ENCODE data around the gene AIRE. TPM values are rescaled to one million over a fixed set of nuclear protein-coding genes. Genes with fewer than 3 reads are reported as not detected.
"Not testable (repeated sequence)": the region's sequence is repeated elsewhere in the genome, so short reads cannot be mapped to it uniquely, and the experiment has no call there.

The AIRE gene
- total and polyA plus RNA-seq, 2 donors from 2014 or later = 0.09 to 0.25 TPM

DNA sequence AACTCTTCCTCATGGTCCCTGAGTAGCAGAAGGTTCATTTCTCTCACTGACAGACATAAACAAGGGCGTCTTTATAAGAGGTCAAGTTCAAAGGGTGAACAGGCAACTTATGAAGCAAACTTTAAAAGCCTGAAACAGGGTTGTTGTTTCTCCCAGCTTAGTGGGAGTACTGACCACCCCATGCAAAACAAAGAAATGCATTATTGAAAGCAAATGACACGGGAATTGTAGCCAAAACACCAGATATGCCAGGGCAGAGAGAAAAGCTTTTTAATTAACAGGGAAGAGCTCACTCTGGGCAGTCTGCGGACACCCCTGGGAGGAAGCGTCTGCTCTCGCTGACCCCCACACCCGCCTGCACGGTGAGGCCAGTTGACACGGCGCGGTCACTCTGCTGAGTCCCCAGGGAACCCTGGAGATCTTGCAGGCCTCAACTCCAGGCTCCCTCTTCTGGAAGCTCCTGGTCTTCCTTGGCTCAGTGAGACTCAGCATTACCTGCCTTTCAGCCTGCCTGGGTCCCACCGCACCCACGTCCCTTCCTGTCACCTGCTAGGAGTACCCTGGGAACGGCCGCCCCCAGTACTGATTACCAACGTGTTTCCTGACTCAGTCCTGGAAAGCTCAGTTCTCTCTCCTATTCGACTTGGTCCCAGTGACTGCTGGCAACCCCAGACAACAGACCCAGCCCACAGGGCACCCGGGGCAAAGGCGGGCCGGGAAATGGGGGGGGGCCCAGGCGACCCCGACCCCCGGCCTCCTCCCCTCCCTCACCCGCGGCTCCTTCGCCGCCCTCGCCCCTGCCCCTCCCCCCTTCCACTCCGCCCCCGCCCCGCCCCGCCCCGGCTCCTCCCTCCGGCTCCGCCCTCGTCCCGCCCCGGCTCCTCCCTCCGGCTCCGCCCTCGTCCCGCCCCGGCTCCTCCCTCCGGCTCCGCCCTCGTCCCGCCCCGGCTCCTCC is 52.5 kb downstream of the AIRE start:
- Histone ChIP-seq H3K4me1 (ENCODE audit: control insufficient read depth in 2 of 3, insufficient read depth in 2 of 3, low read depth in 1 of 3, low read length in 3 of 3) (peaks cover 0 to 6% (median 5%) of the 10 kb centered on the region in 3 donors), H3K4me3 (ENCODE audit: low read length in 3 of 3) (peak overlapping the region in 2 of 3 donors; percentile 46 to 57), H3K27me3 (ENCODE audit: control insufficient read depth, insufficient read depth, low read length) (no peaks in the 10 kb centered on the region), H3K36me3 (ENCODE audit: control insufficient read depth in 2 of 3, insufficient read depth in 3 of 3, low read length in 3 of 3) (peaks cover 0 to 8% (median 2%) of the 10 kb centered on the region in 3 donors), H3K9ac (ENCODE audit: low read length in 3 of 3) (peak overlapping the region in 1 of 3 donors; percentile 65), H3K27ac (ENCODE audit: low read depth in 2 of 2, low read length in 2 of 2) (peak overlapping the region; percentile 57 to 76), H3K9me3 (ENCODE audit: control insufficient read depth in 2 of 3, insufficient read depth in 1 of 3, low read length in 3 of 3) (no peaks in the 10 kb centered on the region)
- intact Hi-C loops (cut with DNase I) = no loop called here
- DNase-seq (peak; percentile 74 to 93 (median 87)), FAIRE-seq (no peak)
- TF ChIP-seq, protein P1, sequence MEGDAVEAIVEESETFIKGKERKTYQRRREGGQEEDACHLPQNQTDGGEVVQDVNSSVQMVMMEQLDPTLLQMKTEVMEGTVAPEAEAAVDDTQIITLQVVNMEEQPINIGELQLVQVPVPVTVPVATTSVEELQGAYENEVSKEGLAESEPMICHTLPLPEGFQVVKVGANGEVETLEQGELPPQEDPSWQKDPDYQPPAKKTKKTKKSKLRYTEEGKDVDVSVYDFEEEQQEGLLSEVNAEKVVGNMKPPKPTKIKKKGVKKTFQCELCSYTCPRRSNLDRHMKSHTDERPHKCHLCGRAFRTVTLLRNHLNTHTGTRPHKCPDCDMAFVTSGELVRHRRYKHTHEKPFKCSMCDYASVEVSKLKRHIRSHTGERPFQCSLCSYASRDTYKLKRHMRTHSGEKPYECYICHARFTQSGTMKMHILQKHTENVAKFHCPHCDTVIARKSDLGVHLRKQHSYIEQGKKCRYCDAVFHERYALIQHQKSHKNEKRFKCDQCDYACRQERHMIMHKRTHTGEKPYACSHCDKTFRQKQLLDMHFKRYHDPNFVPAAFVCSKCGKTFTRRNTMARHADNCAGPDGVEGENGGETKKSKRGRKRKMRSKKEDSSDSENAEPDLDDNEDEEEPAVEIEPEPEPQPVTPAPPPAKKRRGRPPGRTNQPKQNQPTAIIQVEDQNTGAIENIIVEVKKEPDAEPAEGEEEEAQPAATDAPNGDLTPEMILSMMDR (IDR thresholded peaks at IDR 0.05; ENCODE audit: borderline replicate concordance, extremely low read depth, insufficient read depth) = peak; percentile 36

DNA sequence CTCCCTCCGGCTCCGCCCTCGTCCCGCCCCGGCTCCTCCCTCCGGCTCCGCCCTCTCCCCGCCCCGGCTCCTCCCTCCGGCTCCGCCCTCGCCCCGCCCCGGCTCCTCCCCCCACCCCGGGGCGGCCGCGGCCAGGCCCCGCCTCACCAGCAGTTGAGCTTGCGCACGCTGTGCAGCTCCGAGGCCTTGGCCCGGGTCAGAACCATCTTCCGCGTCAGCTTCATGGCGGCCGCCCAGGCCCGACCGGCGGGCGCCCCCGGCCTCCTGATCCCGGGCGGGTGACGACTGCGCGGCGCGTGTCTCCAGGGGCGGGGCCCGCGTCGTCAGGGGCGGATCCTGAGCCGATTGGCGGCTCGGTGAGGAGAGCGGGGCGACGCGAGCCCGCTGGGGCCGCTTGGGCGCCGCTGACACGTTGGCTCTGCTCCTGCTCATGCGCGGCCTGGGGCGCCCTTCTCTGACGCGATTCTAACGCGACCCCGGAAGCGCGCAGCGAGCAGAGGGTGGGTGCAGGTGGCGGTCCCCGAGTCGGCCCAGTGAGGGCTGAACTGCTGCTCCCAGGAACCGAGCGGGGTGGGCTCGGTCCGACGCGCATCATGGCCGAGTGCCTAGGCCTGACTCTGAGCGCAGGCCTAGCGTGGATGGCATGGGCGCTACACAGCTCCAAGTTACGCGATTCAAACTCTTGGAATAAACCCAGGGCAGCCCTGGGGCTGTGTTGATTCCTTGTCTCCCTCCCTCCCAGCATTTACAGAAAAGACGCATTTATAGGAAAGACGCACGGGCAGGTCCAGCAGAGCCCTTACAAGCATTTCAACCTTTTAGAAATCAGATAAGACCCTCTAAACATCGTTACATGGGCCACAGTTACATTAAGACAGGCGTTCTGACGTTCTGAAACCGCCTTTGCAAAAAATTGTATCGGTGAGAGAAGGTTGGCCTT is 53.6 kb downstream of the AIRE start, which contains the start of gene CFAP410:
Gene CFAP410, minus strand, starts transcription at position 420 of the 940 bp plus-strand sequence. Its CDS starts 196 bp downstream, at position 224.
- TF ChIP-seq, protein P1 (IDR thresholded peaks at IDR 0.05; ENCODE audit: borderline replicate concordance, extremely low read depth, insufficient read depth) = no peak
- H3K4me3 ChIP-seq (ENCODE audit: low read length in 3 of 3) = peak within 1 kb of the TSS; percentile 91 to 92 (median 91)
- no peaks in the 10 kb centered on the region for H3K9me3 ChIP-seq (ENCODE audit: control insufficient read depth in 2 of 3, insufficient read depth in 1 of 3, low read length in 3 of 3)
- H3K36me3 ChIP-seq (ENCODE audit: control insufficient read depth in 2 of 3, insufficient read depth in 3 of 3, low read length in 3 of 3) = peaks cover 0 to 8% (median 2%) of the 10 kb centered on the region in 3 donors
- intact Hi-C loops (cut with DNase I) = no loop called here
- H3K9ac ChIP-seq (ENCODE audit: low read length in 3 of 3) = peak within 1 kb of the TSS; percentile 74 to 92 (median 79)
- H3K4me1 ChIP-seq (ENCODE audit: control insufficient read depth in 2 of 3, insufficient read depth in 2 of 3, low read depth in 1 of 3, low read length in 3 of 3) = peaks cover 0 to 5% (median 4%) of the 10 kb centered on the region in 3 donors
- DNase-seq (peak; percentile 96 to 98 (median 98)), FAIRE-seq (no peak)
- peak within 1 kb of the TSS; percentile 93 to 96 for H3K27ac ChIP-seq (ENCODE audit: low read depth in 2 of 2, low read length in 2 of 2)
- no peaks in the 10 kb centered on the region for H3K27me3 ChIP-seq (ENCODE audit: control insufficient read depth, insufficient read depth, low read length)

DNA sequence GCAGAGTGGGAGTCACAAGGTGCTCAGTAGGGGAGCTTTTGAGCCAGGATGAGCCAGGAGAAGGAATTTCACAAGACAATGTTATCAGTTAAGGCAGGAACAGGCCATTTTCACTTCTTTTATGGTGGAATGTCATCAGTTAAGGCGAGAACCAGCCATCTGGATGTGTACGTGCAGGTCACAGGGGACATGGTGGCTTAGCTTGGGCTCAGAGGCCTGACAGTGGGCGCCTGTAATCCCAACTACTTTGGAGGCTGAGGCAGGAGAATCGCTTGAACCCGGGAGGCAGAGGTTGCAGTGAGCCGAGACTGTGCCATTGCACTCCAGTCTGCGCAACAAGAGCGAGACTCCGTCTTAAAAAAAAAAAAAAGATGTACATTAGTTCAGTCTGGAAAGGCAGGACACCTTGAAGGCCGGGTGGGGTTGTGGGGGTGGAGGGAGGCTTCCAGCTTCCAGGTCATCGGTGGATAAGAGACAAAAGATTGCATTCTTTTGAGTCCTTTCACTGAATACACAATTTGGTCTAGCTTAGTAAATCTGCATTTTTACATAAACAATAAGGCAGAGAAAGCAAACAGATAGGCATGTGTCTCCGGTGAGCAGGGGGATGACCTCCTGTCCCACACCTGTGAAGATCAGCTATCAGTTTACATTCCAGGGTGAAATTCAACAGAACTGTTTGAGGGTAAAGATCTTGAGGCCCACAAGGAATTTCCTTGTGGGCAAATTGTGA is 56.2 kb downstream of the AIRE start:
- H3K9ac ChIP-seq (ENCODE audit: low read length in 3 of 3); H3K27me3 ChIP-seq (ENCODE audit: control insufficient read depth, insufficient read depth, low read length); H3K27ac ChIP-seq (ENCODE audit: low read depth in 2 of 2, low read length in 2 of 2); FAIRE-seq; intact Hi-C loops (cut with DNase I); H3K4me1 ChIP-seq (ENCODE audit: control insufficient read depth in 2 of 3, insufficient read depth in 2 of 3, low read depth in 1 of 3, low read length in 3 of 3); H3K9me3 ChIP-seq (ENCODE audit: control insufficient read depth in 2 of 3, insufficient read depth in 1 of 3, low read length in 3 of 3); H3K4me3 ChIP-seq (ENCODE audit: low read length in 3 of 3); H3K36me3 ChIP-seq (ENCODE audit: control insufficient read depth in 2 of 3, insufficient read depth in 3 of 3, low read length in 3 of 3): not testable (repeated sequence)
- DNase-seq = peak in 1 of 5 donors; percentile 39

DNA sequence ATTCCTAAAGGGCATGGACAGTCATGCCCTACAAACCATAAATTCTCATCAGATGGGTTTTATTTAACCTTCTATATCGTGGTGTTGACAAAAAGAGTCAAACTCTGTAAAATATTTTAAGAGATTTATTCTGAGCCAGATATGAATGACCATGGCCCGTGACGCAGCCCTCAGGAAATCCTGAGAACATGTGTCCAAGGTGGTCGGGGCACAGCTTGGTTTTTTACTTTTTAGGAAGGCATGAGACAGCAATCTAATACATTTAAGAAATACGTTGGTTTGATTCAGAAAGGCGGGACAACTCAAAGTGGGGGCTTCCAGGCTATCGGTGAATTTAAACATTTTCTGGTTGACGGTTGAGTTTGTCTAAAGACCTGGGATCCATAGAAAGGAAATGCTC is 57.3 kb downstream of the AIRE start:
- H3K4me3 ChIP-seq (ENCODE audit: low read length in 3 of 3); H3K36me3 ChIP-seq (ENCODE audit: control insufficient read depth in 2 of 3, insufficient read depth in 3 of 3, low read length in 3 of 3); H3K9ac ChIP-seq (ENCODE audit: low read length in 3 of 3); H3K27me3 ChIP-seq (ENCODE audit: control insufficient read depth, insufficient read depth, low read length); FAIRE-seq; H3K4me1 ChIP-seq (ENCODE audit: control insufficient read depth in 2 of 3, insufficient read depth in 2 of 3, low read depth in 1 of 3, low read length in 3 of 3); DNase-seq; H3K27ac ChIP-seq (ENCODE audit: low read depth in 2 of 2, low read length in 2 of 2); H3K9me3 ChIP-seq (ENCODE audit: control insufficient read depth in 2 of 3, insufficient read depth in 1 of 3, low read length in 3 of 3); intact Hi-C loops (cut with DNase I): not testable (repeated sequence)
